H4 (cell line): ENCODE data around the gene RFX2. TPM values are rescaled to one million over a fixed set of nuclear protein-coding genes. Genes with fewer than 3 reads are reported as not detected.

Source experiments
- DNase-seq: peaks from one replicate; pipeline ENCODE4 v3.0.0-alpha.2; 2015; ENCODE audit warnings: low spot score
- total RNA-seq: library from RNA; depleted of rRNA; stranded (reverse); fragments of >200 nt; shearing (Covaris generic); gene quantifications from 2 replicates; pipeline ENCODE4 v1.2.3, GENCODE V29; 2014

The RFX2 gene
- total RNA-seq, 1 experiment from 2014 or later, result 5.7 TPM

DNA sequence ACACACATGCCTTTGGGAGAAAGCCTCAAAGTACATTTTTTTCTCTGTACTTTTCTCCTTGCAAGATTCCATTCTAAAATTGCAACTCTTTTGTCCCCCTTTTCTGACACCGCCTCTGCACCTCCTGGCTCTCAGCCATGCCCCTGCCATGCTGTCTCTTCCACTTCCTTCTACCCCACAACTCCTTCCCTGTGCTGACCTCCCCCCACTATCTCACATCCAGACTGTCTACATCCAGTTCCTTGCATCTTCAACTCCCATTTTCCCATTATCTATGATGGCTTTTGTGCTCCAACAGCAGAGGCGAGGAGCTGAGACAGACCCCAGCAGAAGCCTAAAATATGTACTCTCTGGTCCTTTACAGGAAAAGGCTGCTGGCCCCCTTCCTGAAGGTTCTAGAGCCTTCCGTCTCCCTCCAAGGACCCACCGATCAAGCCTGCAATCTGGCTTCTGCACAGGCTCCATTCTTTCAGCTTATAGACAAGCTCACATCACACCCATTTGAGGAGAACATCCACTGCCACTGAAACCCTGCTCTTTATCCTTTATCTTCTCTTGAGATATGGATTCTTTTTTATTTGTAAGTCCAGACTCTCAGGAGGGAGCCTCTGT is 50.2 kb downstream of the RFX2 start:
- DNase-seq, result no peak

DNA sequence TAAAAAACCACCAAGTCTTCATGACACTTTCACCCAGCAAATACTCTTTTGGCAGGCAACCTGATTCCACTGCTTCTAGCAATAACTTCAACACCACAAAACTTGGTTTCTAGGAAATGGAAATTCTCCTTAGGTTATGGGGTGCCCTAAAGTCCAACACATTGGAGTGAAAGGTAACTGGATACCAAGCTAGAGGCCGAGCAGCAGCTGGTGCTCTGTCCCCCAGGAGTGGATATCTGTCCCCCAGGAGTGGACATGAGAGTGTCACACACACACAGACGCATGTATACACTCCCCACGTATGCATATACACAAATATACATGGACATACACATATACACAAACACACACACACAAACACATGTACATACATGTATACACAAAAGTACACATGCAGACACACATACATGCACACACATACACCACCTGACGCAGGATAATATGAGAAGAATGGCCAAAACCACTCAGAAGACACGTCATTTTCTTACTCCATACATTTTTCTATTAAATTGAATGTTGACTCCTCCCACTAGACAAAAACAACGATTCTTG is 50.8 kb downstream of the RFX2 start:
- DNase-seq, result no peak

DNA sequence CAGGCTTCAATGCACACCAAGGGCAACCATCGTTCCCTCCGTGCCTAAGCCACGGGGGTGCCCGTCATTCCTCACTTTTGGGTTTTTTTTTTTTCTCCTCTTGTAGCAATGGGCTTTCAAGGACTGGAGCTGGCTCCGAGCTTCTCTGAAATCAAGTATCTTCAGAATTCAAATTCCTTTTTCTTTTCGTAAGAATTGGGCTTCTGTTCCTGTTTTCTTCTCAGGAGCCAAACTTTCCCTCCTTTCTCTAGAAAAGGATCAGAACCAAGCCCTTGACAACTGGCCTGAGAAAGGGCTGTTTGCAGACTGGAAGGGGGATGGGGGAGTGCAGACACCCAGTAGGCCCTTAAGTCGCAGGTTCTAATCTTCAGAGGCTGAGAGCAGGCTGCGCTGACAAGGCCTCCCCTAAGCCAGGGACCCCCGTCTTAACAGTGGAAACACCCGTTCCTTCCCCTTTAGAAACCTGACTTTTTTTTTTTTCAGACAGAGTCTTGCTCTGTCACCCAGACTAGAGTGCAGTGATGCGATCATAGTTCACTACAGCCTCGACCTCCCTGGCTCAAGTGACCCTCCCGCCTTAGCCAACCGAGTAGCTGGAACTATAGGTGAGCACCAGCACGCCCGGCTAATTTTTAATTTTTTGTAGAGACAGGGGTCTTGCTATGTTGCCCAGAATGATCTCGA is 51.6 kb downstream of the RFX2 start:
- no peak for DNase-seq

DNA sequence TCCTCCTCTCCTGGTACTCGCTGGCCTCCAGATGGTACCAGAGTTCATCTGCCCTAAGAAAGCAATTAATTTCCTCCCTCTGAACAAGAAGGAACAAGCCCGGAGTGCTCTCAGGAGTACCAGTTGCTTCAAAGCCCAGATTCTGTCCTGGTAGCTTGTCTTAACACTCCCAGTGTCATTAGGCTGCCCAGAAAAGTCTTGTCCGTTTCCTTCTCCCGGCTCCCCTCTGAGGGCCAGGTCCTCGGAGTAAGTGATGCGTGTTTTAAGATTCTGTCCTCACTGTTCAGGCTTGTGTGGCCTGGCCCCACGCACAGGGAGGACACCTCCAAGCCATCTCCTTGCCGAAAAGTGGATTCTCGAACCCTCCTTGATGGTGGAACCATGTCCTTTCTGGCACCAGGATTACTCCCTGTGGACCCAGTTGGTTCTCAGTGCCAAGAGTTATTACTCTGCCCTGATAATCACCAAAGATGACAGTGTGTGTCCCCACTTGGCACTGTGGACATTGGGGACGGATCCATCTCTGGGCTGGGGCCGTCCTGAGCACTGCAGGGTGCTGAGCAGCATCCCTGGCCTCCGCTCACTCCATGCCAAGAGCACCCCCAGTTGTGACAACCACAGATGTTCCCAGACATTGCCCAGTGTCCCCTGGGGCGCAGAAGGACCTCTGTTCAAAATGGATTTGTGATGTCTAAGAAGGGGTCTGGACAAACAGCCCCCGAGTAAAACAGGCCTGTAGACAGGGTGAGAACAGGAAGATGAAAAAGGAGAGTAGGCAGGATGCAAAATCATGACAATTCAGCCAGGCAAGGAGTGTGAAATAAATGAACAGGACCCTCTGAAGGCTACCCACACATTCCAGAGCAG is 52.4 kb downstream of the RFX2 start:
- DNase-seq, result no peak

DNA sequence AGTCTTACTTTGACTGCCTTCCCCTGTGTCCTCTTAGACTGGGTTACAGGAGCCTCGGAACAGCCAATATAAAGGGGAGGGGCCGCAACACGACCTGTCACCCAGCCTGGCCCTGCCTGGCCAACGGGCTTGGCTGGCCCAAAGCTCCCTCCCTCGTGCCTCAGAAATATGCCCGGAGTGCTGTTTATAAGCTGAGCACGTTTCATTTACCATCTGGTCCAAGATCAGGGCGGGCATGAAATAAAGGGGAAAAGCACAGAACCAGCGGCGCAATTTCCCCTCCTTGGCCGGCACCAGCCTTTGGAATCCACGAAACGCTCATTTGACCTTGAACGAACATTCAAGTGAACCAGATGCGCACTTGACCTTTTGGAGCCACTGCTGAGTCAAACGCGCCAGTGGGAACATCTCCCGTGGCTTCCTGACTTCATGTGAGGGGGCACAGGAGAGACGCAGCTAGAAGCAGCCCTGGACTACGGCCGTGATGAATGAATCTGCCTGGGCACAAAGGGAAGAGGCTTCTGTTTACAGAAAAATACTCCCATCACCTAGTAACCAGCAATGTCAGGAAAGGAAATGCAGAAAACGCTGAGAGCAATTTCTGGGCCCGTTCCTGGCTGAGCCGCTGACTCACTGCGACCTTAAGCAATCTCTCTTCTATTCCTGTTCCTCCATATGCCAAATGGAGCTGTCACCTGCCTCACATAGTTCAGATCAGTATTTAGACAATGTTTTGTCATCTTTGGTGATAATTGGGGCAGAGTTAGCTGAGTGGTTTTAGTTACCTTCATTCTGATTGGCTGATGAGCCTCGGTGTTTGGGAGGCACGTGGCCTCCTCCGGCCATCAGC is 53.3 kb downstream of the RFX2 start:
- DNase-seq, result peak; percentile 75

DNA sequence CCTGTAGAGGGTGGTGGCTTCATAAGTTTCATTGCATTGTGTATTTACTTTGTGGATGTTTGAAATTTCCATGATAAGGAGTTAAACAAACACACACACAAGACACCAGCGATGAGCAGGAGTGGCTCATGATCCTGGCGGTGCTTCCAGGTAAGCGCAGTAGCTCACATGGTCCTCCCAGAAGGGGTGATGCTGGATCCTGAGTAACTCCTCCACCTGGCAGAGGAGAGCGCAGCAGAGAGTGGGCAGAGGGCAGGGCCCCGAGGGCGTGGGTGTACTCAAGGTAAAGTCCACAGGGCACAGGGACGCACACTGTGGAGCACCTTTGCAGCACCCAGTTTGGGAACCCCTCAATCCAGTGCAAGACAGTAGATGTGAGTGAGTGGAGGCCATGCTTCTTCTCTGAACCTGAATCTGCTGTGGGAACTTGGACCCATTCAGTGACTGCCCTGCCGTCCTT is 54.0 kb downstream of the RFX2 start:
- DNase-seq, result no peak

DNA sequence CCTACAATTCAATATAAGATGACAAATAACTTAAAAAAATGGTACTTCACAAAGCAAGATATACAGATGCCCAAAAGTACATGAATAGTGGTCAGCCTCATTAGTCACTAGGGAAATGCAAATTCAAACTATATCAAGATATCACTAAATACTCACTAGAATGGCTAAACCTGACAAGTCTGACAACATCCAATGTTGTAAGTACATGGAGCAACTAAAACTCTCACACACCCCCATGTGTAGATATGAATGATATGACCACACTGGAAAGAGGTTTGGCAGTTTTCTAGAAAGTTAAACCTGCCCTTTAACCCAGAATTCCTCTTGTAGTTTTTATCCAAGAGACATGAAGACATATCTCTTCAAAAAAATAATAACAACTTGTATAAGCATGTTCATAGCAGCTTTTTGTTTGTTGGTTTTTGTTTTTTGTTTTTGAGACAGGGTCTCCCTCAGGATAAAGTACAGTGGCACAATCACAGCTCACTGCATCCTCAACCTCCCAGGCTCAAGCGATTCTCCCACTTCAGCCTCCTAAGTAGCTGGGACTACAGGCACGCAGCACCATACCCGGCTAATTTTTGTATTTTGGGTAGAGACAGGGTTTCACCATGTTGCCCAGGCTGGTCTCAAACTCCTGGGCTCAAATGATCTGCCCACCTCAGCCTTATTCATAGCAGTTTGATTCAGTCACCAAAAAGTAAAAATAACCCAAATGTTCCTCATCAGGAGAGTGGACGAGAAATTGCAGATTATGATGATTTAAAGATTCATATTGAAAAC is 55.1 kb downstream of the RFX2 start:
- DNase-seq, result no peak

DNA sequence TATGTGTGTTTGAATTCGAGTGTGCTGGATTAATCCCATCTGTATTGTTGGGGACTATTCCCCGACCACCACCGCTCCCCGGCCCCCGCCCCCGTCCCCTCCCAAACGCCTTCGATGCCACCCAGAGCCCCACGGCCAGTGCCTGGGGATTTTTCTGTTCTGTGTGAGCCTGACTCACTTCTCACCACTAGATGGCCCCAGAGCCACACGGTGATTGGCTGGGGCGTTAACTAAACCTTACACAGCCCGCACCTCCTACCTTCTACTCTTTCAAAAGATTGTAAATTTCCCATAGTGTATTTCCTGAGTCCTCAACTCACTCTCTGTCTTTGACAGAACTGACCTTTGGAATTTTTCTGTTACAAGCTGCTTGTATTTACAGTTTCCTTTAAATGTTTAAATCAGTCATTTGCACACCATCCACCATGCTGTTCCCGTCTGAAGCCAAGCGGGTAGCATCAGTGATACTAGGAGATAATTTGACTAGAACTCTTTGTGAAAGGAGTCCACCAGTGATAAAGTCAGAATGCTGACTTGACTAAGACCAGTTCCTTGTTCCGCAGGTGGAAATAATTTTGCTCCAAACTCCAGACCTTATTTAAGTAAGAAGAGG is 61.4 kb downstream of the RFX2 start:
- DNase-seq, result peak; percentile 72

DNA sequence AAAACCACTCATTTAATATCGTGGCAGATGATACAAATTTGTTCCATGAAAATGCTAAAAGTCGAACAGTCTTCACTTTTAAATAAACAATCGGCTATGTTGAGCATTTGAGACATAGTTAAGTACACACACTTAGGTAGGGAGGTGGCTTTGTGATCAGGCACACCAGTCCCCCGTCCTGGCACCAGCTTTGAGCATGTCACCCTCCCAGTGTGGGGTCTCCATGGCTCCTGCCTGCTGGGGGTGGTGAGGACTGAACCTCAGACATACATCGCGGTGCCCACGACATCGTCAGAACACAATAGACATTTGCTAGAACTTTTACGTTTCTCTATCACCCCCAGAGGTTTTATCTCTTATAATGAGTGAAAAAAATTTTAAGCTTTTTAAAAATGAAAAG is 62.0 kb downstream of the RFX2 start:
- DNase-seq, result no peak

DNA sequence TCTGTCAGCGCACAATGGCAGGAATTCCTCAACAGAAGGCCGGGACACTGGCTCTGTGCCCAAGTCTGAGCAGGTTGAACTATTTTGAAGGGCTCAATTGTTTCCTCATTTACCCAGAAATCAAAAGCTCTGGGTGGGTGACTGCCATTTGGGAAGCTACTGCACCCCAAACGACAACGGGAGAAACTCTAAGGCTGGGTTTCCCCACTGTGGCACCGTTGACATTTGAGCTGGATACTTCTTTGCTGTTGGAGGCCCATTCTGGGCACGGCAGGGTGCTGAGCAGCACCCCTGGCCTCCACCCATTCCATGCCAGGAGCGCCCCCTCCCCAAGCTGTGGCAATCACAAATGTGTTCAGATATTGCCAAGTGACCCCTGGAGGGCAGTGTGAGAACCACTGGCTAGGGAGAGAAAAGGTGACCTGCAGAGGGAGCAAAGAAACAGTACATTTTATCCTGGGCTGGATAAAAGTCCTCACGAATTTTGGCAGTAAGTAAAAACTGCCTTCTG is 62.5 kb downstream of the RFX2 start:
- peak; percentile 58 for DNase-seq

DNA sequence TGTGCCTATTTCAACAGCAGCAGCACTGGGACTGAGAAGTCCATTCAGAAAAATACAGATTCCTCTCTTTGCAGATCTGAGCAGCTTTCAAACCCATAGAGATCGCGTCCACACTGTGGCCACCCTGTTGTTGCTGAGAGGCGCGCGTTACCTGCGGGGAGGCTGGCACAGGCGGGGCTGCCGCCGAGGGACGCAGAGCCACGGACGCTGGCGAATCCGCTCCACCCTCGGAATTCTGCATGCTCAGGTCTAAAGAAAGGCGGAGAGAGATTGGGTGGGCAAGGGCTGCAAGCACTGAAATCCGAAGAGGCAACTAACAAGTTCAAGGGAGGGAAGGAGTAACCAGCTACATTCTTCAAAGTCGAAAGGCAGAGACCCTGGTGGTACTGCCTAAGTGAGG is 63.0 kb downstream of the RFX2 start:
- no peak for DNase-seq

DNA sequence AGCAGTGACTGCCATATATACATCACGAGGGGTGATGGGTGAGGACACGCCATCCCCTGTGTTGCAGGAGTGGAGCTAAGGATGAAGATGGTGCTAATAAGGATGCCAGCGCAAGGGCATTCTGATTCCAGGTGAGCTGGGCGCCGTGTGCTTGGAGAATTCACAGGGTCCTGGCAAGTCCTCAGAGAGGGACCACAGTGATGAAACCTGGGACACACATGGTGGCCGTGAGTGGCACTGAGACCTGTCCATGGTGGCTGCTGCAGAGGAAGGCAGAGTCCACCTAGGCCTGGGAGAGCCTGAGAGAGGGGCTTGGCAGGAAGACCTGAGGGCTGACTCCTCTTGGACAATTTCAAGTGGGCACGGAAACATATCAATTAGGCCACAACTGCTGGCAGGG is 65.2 kb downstream of the RFX2 start:
- DNase-seq, result no peak

DNA sequence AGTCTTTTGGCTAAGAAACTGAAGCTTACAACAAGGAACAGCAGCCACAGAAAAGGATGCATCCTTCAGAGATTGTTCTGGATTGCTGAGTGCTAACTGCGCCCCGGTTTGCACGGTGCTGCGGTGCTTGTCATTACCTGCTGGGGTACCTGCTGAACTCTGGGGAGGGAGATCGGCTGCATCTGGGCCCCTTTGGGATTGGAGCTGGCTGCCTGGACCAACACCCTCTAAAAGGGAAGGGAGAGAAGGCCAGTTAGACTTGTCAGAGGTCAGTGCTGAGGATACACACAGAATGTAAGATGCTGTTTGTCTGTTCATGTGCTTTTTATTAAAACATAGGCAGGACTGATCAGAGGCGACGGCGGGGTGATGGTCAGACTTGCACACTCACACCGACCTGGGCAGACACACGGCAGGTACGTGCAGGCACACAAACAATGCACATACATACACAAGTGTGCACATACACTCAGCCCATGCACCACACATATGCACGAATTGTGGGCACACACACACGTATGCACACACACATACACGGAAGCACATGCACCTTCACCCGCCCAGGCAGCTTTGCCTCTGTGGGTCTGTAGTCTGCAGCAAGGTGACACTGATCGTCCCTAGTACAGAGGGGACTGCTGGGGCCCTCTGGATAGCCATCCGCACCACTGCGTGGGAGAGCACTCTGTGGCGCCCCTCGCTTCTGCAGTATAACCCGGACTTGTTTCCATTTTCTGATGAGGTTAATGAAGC is 66.1 kb downstream of the RFX2 start:
- DNase-seq, result no peak

DNA sequence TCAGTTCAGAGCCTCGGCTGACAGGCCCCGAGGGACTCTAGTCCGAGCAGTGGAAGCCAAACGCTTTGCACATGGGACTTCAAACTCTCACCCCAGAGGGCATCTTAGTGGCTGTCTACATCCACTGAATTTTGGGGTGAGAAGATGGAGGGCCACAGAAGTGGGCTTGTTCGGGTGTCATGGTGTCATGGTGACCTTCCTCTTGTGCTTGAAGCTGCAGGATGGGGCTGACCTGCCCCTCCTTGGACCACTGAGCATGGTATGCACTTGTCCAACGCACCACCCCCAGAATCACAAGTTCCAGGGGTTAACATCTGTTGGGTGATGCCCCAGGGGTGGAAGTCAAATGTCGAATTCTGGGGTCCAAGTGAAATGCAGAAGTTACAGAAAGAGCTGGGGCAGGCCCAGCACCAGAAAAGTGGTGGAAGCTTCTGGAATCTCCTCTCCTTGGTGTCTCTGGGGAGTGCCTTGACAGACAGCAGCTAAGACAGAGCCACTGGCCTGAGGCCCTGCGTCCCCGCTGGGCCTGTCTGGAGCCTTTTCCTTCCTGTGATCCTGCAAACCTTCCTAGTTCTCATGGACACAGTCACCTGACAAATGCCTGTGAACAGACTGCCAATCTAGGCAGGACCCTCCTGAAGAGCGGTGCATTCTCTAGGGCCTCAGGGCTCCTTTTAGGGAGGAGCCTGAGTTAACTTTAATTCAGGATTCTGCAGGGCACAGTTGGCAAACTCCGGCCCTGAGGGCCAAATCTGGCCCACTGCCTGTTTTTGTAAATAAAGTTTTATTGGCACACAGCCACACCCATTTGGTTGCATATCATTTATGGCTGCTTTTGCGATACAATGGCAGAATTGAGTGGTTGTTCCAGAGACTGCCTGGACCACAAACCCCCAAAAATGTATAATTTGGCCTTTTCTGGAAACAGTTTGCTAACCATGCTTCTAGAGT is 67.2 kb downstream of the RFX2 start:
- no peak for DNase-seq

DNA sequence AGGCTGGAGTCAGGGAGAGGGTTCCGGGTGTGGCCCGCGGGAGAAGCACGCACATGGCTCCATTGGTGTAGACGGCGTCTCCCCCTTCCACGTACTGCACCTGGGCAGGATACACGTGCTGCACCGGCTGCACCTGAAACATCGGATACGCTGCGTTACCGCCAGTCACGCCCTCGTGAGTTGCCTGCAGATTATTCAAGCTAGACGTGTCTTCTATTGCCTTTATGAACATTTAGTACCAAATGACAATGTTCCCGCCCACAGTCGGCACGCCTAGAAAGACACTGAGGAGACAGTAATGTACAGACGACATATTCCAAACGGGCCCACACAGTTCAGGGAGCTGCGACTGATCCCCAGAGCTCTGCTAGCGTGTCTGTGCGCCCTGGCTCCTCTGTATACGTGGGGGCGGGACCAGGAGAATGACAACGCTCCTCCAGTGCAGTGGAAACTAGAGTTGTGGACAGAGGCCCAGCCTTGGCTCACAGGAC is 68.3 kb downstream of the RFX2 start:
- no peak for DNase-seq

DNA sequence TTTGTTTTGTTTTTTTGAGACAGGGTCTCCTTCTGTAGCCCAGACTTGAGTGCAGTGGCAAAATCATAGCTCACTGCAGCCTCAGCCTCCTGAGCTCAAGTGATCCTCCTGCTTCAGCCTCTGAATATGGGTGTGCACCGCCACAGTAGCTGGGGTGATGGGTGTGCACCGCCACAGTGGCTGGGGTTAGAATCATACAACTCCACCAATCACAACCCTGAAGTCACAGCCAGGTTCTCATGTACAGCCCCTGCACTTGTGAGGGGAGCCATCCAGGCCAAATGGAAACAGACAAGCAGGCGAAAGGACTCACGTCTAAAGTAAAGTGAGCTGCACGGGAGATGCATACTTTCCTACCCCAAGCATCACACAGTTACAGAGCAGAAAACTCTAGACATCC is 69.2 kb downstream of the RFX2 start:
- DNase-seq, result no peak

DNA sequence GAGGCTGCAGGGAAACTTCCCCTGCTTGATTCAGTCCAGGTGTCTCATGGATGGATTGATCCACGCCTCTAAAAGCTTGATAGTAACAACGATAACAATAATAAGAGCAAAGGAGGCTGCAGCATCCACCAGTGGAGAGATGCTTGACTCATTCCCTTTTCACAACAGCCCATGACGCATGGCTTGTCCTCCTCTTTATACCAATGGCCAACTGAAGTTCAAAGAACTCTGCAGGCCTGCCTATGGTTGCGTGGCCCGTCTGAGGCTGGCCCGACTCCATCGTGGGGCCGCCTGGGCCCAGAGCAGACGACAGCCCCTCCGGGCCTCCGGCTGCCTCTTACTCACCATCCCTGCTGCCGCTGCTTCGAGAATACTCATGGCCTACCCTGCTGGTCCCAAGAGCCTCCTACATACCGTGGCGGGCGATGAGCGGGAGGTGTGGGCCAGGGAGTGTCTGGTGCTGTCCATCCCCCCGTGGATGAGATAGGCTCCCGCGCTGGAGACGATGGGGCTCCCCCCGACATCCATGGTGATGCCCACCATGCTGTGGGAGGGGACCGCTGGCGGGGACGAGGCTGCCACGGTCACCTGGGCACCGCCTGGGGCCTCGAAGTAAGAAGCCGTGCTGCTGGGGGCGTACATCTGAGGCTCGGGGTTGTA is 70.6 kb downstream of the RFX2 start:
- no peak for DNase-seq
